Panc1 (cell line): ENCODE measurements around the gene PDZRN4.

ENCODE experiments used
- TCF7L2 ChIP-seq: IDR thresholded peaks from 2 replicates; pipeline ENCODE4 v1.6.1; 2011; ENCODE audit warnings: mild to moderate bottlenecking, low read depth, low read length, inconsistent platforms
- TF ChIP-seq, protein P1 (sequence below): fragments of 450-650 bp; IDR thresholded peaks from 2 replicates; pipeline ENCODE4 v1.5.1; 2017; ENCODE audit warnings: mild to moderate bottlenecking

DNA sequence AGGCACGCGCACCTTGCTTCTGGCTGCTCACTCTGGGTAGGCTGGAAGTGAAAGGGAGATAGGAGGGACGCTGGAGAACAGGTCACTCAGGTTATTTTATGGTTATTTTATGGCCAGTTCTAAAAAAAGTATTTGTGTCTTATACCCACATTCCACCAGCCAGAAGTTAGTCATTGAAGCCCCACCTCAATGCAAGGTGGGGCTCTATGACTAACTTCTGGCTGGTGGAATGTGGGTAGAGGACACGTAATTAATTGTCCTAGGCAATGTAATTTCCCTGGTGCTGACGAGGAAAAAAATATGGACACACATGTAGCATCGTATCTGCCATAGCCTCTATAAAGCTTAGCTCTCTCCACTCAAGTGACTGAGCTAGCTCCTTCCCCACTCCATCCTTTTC is 104.9 kb downstream of the PDZRN4 start:
- TF ChIP-seq, protein P1, sequence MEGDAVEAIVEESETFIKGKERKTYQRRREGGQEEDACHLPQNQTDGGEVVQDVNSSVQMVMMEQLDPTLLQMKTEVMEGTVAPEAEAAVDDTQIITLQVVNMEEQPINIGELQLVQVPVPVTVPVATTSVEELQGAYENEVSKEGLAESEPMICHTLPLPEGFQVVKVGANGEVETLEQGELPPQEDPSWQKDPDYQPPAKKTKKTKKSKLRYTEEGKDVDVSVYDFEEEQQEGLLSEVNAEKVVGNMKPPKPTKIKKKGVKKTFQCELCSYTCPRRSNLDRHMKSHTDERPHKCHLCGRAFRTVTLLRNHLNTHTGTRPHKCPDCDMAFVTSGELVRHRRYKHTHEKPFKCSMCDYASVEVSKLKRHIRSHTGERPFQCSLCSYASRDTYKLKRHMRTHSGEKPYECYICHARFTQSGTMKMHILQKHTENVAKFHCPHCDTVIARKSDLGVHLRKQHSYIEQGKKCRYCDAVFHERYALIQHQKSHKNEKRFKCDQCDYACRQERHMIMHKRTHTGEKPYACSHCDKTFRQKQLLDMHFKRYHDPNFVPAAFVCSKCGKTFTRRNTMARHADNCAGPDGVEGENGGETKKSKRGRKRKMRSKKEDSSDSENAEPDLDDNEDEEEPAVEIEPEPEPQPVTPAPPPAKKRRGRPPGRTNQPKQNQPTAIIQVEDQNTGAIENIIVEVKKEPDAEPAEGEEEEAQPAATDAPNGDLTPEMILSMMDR: no peak
- no peak for TF ChIP-seq TCF7L2
